ENCODE results near the gene WDR20.
"Not testable (repeated sequence)": the region's sequence is repeated elsewhere in the genome, so short reads cannot be mapped to it uniquely, and the experiment has no call there.

The WDR20 gene, protein sequence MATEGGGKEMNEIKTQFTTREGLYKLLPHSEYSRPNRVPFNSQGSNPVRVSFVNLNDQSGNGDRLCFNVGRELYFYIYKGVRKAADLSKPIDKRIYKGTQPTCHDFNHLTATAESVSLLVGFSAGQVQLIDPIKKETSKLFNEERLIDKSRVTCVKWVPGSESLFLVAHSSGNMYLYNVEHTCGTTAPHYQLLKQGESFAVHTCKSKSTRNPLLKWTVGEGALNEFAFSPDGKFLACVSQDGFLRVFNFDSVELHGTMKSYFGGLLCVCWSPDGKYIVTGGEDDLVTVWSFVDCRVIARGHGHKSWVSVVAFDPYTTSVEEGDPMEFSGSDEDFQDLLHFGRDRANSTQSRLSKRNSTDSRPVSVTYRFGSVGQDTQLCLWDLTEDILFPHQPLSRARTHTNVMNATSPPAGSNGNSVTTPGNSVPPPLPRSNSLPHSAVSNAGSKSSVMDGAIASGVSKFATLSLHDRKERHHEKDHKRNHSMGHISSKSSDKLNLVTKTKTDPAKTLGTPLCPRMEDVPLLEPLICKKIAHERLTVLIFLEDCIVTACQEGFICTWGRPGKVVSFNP

DNA sequence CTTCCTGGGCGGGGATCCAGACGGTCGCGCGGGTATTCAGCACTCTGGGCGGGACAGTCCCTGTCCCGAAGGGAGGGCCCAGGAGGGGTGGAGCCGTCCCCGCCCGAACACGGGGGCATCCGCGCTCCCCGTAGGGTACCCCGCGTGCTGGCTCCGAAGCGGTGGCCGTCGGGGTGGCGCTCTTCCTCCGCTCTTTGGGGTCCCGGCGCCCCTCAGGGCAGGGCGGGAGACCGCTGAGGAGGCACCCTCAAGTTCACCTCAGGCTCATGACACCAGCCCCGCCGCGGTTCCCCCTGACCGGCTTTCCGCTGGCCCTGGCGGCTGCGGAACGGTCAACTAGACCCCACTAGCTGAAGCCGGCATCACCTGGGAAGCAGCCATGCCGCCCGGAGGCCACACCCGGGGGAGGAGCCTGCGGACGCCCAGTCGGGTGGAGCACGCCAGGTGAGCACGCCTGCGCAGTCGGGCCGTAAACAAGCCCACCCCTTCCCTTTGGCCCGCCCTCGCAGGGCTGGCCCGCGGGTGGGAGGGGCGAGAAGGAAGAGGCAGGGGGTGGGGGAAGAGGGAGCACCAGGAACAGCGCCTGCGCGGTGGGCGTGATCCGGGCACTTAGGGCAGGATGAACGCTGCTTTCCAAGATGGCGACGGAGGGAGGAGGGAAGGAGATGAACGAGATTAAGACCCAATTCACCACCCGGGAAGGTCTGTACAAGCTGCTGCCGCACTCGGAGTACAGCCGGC lies at the start of gene WDR20:
TSS of gene WDR20 (plus strand) at position 612 of the 741 bp plus-strand sequence. CDS start at position 639, 27 bp downstream.
- peak; percentile 99 for DNase-seq (ENCODE audit: low spot score)

DNA sequence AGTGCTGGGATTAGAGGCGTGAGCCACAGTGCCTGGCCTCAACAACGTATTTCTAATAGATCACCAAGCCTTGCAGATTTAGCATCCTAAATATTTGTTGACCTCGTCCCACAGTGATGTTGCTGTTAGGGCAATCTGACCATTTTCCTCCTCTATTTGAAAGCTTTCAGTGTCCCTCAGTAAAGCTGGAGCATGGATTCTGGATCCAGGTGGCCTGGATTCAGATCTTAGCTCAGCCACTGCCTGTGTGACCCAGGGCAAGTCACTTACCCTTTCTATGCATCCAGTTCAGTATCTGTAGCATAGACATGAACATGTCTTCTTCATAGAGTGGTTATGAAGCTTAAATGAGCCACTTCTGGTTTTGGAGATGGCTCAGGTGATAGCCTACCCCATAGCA lies 49.0 kb upstream of the WDR20 start:
- DNase-seq (ENCODE audit: low spot score): no peak

DNA sequence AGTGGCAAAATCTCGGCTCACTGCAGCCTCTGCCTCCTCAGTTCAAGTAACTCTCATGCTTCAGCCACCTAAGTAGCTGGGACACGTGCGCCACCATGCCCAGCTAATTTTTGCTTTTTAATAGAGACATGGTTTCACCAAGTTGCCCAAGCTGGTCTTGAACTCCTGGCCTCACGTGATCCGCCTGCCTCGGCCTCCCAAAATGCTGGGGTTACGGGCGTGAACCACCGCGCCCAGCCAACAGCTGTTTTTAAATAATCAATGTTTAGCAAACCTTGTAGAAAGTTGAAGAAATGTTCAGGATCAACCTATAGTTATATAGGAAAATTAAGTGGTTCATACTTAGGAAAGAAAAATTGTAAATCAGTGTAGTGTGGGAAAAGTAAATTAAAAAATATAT lies 46.9 kb upstream of the WDR20 start:
- no peak for DNase-seq (ENCODE audit: low spot score)

DNA sequence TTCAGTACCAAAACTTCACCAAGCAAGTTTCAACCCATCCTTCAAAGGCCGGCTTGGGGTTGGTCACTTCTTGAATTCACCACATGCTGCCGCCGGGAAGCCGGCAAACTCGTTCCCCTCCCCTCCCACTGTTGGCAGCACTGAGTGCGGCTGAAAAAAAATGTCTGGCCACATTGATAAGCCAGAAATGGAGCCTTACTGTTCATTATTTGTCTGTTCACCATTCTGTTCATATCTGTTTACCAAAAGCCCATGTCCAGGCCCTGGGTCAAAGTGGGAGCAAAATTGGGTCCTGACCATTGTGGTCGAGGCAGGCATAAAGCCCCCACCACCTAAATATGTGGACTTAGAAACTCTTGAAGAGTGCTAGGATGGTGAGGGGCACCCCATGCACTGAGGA lies 45.6 kb upstream of the WDR20 start:
- DNase-seq (ENCODE audit: low spot score): no peak

DNA sequence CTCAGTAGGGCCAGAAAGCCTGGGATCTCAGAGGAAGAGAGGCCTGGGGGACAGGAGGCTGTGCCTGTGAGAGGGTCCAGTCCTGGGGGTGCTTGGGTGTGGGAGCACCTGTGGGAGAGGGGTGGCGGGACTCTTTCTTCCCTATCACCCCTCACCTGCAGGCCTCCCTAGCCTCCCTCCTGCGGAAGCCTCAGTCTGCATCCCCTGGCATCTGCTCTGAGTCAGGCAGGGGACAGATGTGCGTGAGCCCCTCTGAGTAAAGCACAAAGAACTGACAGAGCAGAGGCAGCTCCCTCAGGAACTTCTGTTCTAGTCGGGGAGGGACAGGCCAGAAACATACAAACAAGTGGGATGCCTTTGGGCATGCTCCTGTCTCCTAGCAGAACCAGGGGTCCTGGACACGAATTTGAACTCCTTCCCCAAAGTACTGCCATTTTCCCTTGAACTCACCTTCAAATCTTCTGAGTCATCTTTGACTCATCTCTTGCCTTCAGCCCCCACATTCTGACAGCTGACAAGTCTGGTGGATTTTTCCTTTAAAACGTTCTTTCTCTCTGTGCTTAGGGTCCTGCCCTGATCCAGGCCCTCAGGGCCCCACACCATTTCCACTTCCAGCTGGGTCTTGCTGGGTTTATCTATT lies 44.3 kb upstream of the WDR20 start:
- DNase-seq (ENCODE audit: low spot score): peak; percentile 39

DNA sequence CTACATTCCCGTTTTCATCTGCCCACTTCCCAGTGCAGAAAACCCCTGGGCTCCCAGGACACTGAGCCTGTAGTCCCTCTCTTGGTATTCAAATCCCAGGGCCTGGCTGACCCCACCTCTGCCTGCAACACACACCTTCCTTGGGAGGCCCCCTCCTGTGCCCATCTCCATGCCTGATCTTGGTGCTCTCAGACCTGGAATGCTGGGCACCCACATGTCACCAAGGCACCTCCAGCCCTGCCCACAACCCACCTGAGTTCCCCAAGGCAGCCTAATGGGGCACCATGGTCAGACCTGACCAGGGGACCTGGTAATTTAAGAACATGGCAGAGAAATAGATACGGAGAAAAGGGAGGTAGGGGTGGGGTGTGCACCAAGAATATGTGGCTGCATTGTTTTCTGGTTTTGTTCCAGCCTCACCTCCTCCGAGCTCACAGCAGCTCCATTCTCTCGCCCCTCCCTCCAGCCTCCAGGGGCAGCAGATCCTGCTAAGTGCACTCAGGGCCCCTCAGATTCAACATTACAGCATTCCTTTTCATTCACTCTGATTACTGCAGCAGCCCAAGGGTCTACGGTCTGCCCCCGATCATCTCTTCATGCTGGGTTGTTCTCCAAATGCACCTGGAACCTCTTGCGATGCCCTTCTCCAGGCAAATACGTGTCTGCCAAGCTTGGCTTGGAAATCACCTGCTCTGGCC lies 43.7 kb upstream of the WDR20 start:
- no peak for DNase-seq (ENCODE audit: low spot score)

DNA sequence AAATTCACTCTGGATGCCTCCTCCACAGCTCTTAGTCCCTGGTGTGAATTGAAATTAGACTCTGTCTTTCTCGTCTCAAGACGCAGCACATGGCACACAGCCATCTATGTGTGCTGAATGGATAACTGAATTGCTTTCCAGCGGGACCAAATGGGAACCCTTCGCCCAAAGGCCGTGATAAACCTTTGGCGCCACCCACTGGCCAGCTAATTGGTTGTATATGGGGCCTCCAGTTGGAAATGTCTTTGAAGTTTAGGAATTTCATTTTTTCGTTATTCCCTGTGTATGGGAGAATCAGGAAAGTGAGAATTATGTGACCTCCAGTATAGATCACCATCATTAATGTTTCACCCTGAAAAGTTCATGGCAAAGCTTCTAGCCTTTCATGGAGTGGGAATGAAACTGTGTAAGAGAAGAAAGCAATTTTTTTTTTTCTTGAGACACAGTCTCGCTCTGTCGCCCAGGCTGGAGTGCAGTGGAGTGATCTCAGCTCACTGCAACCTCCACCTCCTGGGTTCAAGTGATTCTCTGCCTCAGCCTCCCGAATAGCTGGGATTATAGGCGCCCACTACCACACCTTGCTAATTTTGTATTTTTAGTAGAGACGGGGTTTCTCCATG lies 43.0 kb upstream of the WDR20 start:
- peak; percentile 64 for DNase-seq (ENCODE audit: low spot score)

DNA sequence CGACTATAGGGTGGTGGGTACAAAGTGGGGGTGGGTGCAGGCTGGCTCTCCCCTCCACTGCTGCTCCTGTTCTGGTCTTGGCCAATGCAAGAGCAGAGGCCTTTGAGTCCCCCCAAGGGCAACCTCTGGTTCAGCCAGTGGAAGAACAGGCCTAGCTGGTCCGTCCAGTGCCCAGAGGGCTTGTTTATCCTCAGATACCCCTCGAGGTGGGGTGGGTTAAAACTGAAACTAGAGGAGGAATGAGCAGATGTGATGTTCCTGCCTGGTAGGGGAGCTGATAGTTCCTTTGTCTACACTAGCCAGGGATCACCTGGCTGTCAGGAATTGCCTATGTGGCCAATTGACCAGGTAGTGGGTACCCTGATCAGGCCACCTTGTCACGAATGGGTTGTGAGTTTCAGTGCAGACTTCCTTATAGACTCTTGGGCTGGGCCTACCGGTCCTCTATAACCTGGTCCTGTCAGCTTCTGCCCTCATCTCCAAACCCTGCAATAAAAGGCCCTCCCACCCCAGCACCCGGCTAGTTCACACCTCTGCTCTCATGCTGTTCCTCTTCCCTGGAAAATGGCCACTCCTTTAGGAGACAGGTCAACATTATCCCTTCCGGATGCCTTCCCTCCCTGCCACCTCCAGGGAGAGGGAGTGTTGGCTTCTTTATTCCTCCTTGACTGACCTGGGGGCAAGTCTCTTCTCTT lies 42.1 kb upstream of the WDR20 start:
- DNase-seq (ENCODE audit: low spot score): no peak

DNA sequence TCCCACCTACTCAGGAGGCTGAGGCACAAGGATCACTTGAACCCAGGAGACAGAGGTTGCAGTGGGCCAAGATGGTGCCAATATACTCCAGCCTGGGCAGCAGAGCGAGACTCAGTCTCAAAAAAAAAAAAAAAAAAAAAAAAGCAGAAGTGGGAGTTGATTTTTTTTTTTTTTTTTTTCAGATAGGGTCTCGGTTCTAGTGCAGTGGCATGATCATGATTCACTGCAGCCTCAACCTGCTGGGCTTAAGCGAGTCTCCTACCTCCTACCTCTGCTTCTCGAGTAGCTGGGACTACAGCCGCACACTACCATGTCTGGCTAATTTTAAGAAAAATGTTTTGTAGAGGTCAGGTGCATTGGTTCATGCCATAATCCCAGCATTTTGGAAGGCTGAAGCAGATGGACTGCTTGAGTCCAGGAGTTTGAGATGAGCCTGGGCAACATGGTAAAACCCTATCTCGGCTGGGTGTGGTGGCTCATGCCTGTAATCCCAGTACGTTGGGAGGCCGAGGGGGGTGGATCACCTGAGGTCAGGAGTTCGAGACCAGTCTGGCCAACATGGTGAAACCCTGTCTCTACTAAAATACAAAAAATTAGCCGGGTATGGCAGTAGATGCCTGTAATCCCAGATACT lies 36.5 kb upstream of the WDR20 start:
- no peak for DNase-seq (ENCODE audit: low spot score)

DNA sequence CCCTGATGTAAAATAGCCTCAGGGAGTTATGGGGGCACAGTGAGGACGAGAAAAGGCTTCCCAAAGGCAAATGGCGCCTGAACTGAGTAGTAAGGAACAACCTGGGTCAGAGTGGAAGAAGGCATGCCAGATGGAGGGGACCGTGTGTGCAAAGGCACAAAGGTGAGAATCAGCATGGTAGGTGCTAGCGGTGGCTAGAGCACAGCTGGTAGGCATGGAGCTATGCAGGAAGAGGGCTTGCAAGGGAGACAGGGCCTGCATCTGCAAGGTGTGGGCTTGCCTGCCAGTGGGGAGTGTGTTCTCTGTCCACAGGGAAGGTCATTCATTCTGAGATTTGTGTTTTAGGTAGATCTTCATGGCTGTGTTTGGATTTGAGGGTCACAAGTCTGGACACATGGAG lies 34.3 kb upstream of the WDR20 start:
- DNase-seq (ENCODE audit: low spot score): no peak

DNA sequence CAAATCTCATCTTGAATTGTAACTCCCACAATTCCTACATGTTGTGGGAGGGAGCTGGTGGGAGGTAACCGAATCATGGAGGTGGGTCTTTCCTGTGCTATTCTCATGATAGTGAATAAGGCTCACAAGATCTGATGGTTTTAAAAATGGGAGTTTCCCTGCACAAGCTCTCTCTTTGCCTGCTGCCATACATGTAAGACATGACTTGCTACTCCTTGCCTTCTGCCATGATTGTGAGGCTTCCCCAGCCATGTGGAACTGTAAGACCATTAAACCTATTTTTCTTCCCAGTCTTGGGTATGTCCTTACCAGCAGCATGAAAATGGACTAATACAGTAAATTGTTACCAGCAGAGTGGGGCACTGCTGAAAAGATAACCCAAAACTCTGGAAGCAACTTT lies 30.4 kb upstream of the WDR20 start:
- not testable (repeated sequence) for DNase-seq (ENCODE audit: low spot score)

DNA sequence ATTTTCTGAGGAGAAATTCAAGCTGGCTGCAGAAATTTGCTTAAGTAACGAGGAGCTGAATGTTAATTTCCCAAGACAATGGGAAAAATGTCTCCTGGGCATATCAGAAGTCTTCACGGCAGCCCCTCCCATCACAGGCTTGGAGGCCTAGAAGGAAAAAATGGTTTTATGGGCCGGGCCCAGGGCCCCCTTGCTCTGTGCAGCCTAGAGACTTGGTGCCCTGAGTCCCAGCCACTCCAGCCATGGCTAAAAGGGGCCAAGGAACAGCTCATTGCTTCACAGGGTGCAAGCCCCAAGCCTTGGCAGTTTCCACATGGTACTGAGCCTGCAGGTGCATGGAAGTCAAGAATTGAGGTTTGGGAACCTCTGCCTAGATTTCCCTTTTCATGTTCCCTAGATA lies 28.6 kb upstream of the WDR20 start:
- no peak for DNase-seq (ENCODE audit: low spot score)

DNA sequence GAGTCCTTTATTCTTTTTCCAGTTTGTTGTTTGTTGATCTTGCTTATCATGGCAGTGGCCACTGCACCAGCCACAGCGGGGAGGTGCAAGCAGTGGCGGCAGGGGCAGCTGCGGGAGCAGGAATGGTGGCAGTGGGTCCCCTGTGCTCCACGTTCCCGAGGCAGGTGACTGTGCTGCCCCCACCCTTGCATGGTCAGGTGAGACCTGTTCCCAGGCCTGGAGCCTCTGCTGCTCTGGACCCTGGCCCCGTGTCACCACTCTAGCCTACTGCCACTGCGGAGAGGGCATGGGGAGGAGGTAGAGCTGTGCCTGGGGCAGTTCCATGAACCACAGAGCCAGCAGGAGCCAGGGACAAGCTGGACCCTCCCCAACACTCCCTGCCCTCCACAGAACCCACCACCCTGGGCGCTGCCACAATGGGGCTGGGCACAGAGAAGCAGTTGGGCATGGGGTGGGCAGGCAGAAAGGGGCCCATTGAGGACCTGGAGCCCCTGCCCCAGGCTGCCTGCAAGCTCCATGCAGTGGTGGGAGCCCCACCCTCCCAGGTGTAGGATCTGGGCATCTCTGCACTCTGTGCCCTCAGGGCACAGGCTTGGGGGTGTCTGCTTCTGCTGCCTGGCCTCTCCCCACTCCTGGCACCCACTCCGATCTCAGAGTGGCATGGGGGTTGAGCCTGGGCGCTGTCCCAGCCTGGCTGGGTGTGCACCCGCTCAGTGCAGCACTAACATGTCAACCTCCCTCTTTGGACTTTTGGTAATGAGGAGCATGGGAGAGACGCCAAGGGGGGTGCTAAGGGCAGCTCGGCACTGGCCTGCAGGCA lies 23.1 kb upstream of the WDR20 start:
- DNase-seq (ENCODE audit: low spot score): no peak

DNA sequence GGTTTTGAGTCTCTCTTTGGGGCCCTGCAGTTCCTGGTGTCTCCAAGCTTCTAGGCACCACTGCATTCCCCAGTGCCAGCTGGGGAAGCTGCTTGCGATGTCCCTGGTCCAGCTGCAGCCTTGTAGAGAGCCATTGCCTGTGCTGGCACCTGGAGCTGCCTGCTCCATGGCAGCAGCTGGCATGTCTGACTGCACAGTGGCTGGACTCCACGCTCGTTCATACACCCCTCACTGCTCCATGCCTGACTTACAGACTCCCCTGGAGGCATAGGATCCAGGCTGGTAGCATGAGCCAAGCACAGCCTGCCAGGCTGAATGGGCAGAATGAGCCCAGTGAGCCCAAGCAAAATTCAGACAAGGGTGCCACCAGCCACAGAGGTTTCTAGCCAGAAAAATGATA lies 21.8 kb upstream of the WDR20 start:
- no peak for DNase-seq (ENCODE audit: low spot score)

DNA sequence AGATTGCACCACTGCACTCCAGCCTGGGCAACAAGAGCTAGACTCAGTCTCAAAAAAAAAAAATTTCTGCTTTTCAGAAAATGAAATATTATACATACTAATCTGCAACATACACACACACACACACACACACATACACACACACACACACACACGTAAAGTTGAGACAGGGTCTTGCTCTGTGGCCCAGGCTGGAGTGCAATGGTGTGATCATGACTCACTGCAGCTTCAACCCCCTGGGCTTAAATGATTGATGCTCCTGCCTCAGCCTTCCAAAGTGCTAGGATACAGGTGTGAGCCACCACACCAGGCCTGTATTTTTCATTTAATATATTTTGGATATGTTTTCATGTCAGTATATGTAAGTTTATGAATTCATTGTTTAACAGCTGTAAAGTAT lies 18.8 kb upstream of the WDR20 start:
- DNase-seq (ENCODE audit: low spot score): no peak

DNA sequence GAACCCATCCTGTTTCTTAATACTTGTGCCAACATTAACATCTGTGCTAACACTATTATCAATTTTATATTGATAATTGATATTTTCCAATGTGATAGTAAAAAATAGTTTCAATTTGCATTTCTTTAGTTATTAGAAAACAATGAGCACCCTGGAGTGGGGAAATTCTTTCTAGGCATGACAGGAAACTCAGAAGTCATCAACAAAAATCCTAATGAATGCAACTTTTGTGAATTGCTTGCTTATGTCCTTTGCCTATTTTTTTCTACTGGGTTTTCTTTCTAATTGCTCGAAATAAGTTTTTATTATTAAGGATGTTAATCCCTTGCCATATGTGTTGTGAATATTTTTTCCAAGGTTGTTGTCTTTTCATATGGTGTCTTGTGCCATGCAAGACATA lies 18.1 kb upstream of the WDR20 start:
- no peak for DNase-seq (ENCODE audit: low spot score)

DNA sequence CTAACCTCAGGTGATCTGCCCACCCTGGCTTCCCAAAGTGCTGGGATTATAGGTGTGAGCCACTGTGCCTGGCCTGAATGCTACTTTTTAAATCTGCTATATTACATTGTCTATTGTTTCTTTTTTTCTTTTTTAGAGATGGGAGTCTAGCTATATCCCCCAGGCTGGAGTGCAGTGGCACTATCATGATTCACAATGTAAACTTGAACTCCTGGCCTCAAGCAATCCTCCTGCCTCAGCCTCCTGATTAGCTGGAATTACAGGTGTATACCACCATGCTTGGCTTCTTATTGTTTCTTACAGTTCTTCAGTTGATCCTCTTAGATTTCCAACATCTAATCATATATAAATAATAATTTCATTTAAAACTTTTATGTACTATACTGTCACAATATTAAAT lies 15.3 kb upstream of the WDR20 start:
- DNase-seq (ENCODE audit: low spot score): no peak

DNA sequence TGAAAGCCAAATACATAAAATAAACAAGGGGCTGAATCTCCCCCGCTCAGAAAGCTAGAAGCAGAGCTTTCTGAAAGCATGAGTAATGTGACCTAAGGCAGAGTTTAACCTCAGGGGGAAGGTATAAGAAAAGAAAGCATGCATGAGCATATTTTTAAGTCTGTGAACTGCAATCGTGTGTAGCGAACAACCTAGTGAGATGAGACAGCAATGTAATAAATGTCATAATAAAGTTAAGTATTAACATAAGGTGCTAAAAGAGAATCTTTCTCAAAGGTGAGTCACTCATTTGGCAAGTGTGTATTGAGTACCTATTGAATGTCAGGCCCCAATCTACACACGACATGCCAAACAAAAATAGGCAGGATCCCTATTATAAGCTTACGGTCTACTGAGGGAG lies 14.2 kb upstream of the WDR20 start:
- no peak for DNase-seq (ENCODE audit: low spot score)

DNA sequence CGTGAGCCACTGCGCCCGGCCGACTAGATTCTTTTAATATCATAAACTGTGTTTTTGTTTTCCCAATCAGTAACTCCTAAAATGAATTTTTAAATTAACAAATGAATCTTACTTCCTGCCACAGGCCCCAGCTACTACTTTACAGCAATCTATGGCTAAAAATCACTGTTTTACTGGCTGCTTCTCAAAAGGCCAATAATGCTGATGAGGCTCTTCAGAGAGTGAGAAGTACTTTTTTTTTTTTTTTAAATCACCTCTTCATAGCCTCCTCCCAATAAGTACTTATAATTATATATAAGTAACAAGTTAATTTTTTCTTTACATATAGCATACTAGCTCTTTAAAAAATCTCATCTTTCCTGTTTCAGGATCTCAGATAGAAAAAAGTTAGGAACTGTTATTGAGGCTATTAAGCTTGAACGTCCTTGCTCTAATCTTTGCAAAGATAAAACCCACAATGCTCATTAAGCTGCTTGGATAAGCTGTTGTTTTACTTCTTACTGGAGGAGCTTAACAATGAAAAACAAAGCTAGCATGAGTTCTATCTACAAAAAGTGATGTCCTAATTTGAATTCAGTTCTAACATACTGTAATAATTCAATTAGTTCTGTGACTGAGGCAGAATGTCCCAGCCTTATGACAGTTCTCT lies 12.8 kb upstream of the WDR20 start:
- no peak for DNase-seq (ENCODE audit: low spot score)

Measured in activated CD4-positive, alpha-beta T cell treated with anti-CD3 and anti-CD28 coated beads, Interleukin-2, Interleukin-4, amounts not matched to agents 100 ng/mL and 50 ng/mL, durations not matched to agents 16 hours and 8 hours (primary cell).